BJ (cell line): ENCODE measurements around the gene PRSS57. TPM values are rescaled to one million over a fixed set of nuclear protein-coding genes. Genes with fewer than 3 reads are reported as not detected.

Experiments
- CTCF ChIA-PET: fragments of 350-600 bp; formaldehyde crosslinking; extraction: SDS; loops from one replicate; lab custom pipeline; 2021; ENCODE audit warnings: antibody characterized with exemption, inconsistent platforms; lab: Yijun Ruan, JAX
- POLR2A ChIA-PET: fragments of 300-600 bp; sonication (Branson Sonifier 250); formaldehyde crosslinking; extraction: SDS; loops from one replicate; lab custom pipeline; 2021; ENCODE audit warnings: antibody characterized with exemption; lab: Charles Lee
- DNase-seq: peaks from one replicate; pipeline ENCODE4 v3.0.0-alpha.2; 2011; ENCODE audit warnings: low read depth
- H3K27me3 ChIP-seq: 2 replicates; pipeline ENCODE4 v1.6.0; 2011; ENCODE audit warnings: low read length; ENCODE audit not compliant: control insufficient read depth, insufficient read depth
- H3K36me3 ChIP-seq: 2 replicates; pipeline ENCODE4 v1.5.1; 2011; ENCODE audit warnings: low read length; ENCODE audit not compliant: control insufficient read depth, insufficient read depth
- H3K4me3 ChIP-seq: 2 replicates; pipeline ENCODE4 v1.5.1; 2011; ENCODE audit warnings: low read depth, mild to moderate bottlenecking, control low read depth, low read length
- CTCF ChIP-seq: IDR thresholded peaks from 2 replicates; pipeline ENCODE4 v1.5.1; 2011; ENCODE audit warnings: low read depth, mild to moderate bottlenecking, control low read depth, inconsistent platforms, low read length, moderate library complexity; ENCODE audit not compliant: insufficient read depth
- polyA plus RNA-seq: library from polyadenylated mRNA; depleted of rRNA; stranded (reverse); fragments of >200 nt; gene quantifications from 2 replicates; pipeline ENCODE4 v1.2.3, GENCODE V29; 2011

The PRSS57 gene
- polyA plus RNA-seq, 1 experiment: not detected

- CTCF ChIA-PET: interaction anchor here (1.2 kb wide), 1 partner anchor 14 kb away, joined by 4 read pairs; no protein-coding TSS in a partner anchor
- DNase-seq: no peak
- no peaks in the 10 kb centered on the region for H3K27me3 ChIP-seq
- H3K36me3 ChIP-seq: peaks cover 7% of the 10 kb centered on the region; the same call in 1 of the 2 replicates
- POLR2A ChIA-PET: no interaction called here
- TF ChIP-seq CTCF: no peak
- H3K4me3 ChIP-seq: peak overlapping the region; percentile 95
These were observed 33.6 kb downstream of the PRSS57 start for GRCh38 chr19:661427-662196.

- Histone ChIP-seq H3K36me3 (peaks cover 7% of the 10 kb centered on the region; the same call in 1 of the 2 replicates), H3K4me3 (peak overlapping the region; percentile 95), H3K27me3 (no peaks in the 10 kb centered on the region)
- TF ChIP-seq CTCF: no peak
- no peak for DNase-seq
- CTCF ChIA-PET: interaction anchor here (1.2 kb wide), 1 partner anchor 15 kb away, joined by 4 read pairs; no protein-coding TSS in a partner anchor
- POLR2A ChIA-PET: no interaction called here
These were observed 34.3 kb downstream of the PRSS57 start for GRCh38 chr19:660793-661426.

GRCh38 chr19:658916-659839 is 36.1 kb downstream of the PRSS57 start:
- DNase-seq: no peak

GRCh38 chr19:658059-658839 is 37.0 kb downstream of the PRSS57 start:
- TF ChIP-seq CTCF: no peak
- ChIA-PET POLR2A (no interaction called here), CTCF (interaction anchor here (1.6 kb wide), 1 partner anchor 74 kb away, joined by 6 read pairs; no protein-coding TSS in a partner anchor)
- peaks cover 14% of the 10 kb centered on the region for H3K36me3 ChIP-seq
- no peaks in the 10 kb centered on the region for H3K27me3 ChIP-seq
- H3K4me3 ChIP-seq: no peak overlapping the region
- DNase-seq: no peak

More at GRCh38 chr19:658916-659839, 36.1 kb downstream of the PRSS57 start:
- H3K4me3 ChIP-seq: no peak overlapping the region
- TF ChIP-seq CTCF: no peak
- CTCF ChIA-PET: interaction anchor here (1.6 kb wide), 1 partner anchor 74 kb away, joined by 6 read pairs; no protein-coding TSS in a partner anchor
- H3K36me3 ChIP-seq: peaks cover 7% of the 10 kb centered on the region; the same call in 1 of the 2 replicates
- no peaks in the 10 kb centered on the region for H3K27me3 ChIP-seq
- POLR2A ChIA-PET: no interaction called here
